K562 treated with DMSO at 1 percent for 48 hours (cell line): ENCODE data around the gene SULT1C4. TPM values are rescaled to one million over a fixed set of nuclear protein-coding genes. Genes with fewer than 3 reads are reported as not detected.

ENCODE experiments used
- total RNA-seq: library from RNA; unstranded; fragments of 300-600 nt; gene quantifications from 2 replicates; pipeline ENCODE4 v1.2.3, GENCODE V29; 2022; ENCODE audit warnings: low replicate concordance; ENCODE audit errors: extremely low read depth

The SULT1C4 gene
- not detected in 2 replicates for total RNA-seq

DNA sequence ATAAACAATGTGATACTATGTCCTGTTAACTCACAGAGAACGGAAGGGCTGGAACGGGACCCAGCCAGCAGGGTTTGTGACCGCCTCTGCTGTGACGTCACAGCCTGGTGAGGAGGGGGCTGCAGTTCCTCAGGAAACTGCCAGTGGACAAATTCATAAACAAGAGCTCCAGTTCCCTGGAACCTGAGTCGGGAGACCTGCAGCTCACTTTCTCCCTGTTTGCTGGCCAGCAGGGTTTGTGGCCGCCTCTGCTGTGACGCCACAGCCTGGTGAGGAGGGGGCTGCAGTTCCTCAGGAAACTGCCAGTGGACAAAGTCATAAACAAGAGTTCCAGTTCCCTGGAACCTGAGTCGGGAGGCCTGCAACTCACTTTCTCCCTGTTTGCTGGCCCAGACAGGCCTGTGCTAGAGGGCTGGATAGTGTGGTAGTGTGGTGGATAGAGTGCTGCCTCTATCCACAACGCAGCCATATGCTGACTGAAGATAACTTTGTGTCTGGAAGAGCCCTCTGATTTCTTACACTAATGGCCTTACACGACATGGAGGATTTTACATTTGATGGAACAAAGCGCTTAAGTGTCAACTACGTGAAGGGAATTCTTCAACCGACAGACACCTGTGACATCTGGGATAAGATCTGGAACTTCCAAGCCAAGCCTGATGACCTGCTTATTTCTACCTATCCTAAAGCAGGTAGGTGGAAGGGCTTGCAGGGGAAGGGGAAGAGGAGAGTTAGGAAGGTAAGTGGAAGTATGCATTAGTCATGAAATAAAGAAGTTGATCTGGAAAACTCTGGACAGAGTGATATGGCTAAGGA is at the start of gene SULT1C4:
Gene SULT1C4, plus strand, starts transcription at position 140 of the 816 bp plus-strand sequence. Its CDS starts 384 bp downstream, at position 524.

Other genes starting within 250 kb of the SULT1C4 start
- not detected in 2 replicates for gene SULT1C3, start 138.0 kb upstream of the SULT1C4 start, total RNA-seq
- not detected in 2 replicates for gene SULT1C2, start 89.1 kb upstream of the SULT1C4 start, total RNA-seq
- not detected in 2 replicates for gene GCC2, start 71.3 kb downstream of the SULT1C4 start, total RNA-seq
- gene LIMS1, start 156.5 kb downstream of the SULT1C4 start, total RNA-seq, result not detected in 2 replicates